HEK293 (cell line): Measurements from ENCODE around the gene ECM1.

ENCODE experiments used
- CTCF ChIA-PET: fragments of 350-600 bp; formaldehyde crosslinking; extraction: SDS; loops from one replicate; lab custom pipeline; 2021; ENCODE audit warnings: antibody characterized with exemption; lab: Yijun Ruan, JAX
- POLR2A ChIA-PET: fragments of 300-600 bp; formaldehyde crosslinking; extraction: SDS; loops from one replicate; lab custom pipeline; 2020; ENCODE audit warnings: antibody characterized with exemption, inconsistent platforms; lab: Yijun Ruan, JAX
- H3K27ac ChIP-seq: fragments of 200-500 bp; sonication (Bioruptor generic); 2 replicates; pipeline ENCODE4 v1.5.1; 2014; ENCODE audit warnings: low read depth, low read length, control low read depth, inconsistent platforms; ENCODE audit errors: extremely low read depth
- H3K36me3 ChIP-seq, 2 experiments: fragments of 200-500 bp in 1 of 2; sonication (Bioruptor generic) in 1 of 2; 1 replicate in 1 of 2; 2 replicates in 1 of 2; pipeline ENCODE4 v1.5.1; 2014 to 2017; ENCODE audit warnings: inconsistent platforms in 2 of 2, low read length in 2 of 2; ENCODE audit not compliant: control insufficient read depth in 2 of 2, insufficient read depth in 1 of 2
- H3K4me1 ChIP-seq: fragments of 200-500 bp; sonication (Bioruptor generic); 2 replicates; pipeline ENCODE4 v1.5.1; 2014; ENCODE audit warnings: mild to moderate bottlenecking, low read length, inconsistent platforms; ENCODE audit not compliant: control insufficient read depth, insufficient read depth
- H3K4me3 ChIP-seq: 2 replicates; pipeline ENCODE4 v1.5.1; 2011; ENCODE audit warnings: low read depth, mild to moderate bottlenecking, control low read depth, low read length, moderate library complexity
- H3K9me3 ChIP-seq: fragments of 200-500 bp; sonication (Bioruptor generic); 2 replicates; pipeline ENCODE4 v1.5.1; 2014; ENCODE audit warnings: low read depth, low read length, inconsistent platforms; ENCODE audit not compliant: control insufficient read depth, insufficient read depth
- EGR2 ChIP-seq: fragments of 450-650 bp; formaldehyde crosslinking; IDR thresholded peaks from 2 replicates; pipeline ENCODE4 v1.5.1; 2016; ENCODE audit warnings: low read depth, missing biosample characterization, missing genetic modification characterization
- SALL2 ChIP-seq: fragments of 450-650 bp; formaldehyde crosslinking; IDR thresholded peaks from 2 replicates; pipeline ENCODE4 v1.5.0; 2017; ENCODE audit warnings: missing biosample characterization, mild to moderate bottlenecking, missing genetic modification characterization, borderline replicate concordance
- ZNF37A ChIP-seq: fragments of 450-650 bp; IDR thresholded peaks from 2 replicates; pipeline ENCODE4 v1.5.1; 2018; ENCODE audit warnings: missing biosample characterization, missing genetic modification characterization
- ZNF423 ChIP-seq: fragments of 450-650 bp; formaldehyde crosslinking; IDR thresholded peaks from 2 replicates; pipeline ENCODE4 v1.5.1; 2016; ENCODE audit warnings: missing biosample characterization, missing genetic modification characterization
- ZNF677 ChIP-seq: fragments of 450-650 bp; IDR thresholded peaks from 2 replicates; pipeline ENCODE4 v1.5.0; 2018; ENCODE audit warnings: missing biosample characterization, mild to moderate bottlenecking, missing genetic modification characterization, moderate library complexity
- ZNF76 ChIP-seq: fragments of 450-650 bp; formaldehyde crosslinking; IDR thresholded peaks from 2 replicates; pipeline ENCODE4; 2016; ENCODE audit warnings: low read depth, missing biosample characterization, missing genetic modification characterization, borderline replicate concordance
- ZNF830 ChIP-seq: fragments of 450-650 bp; IDR thresholded peaks from 2 replicates; pipeline ENCODE4 v1.5.0; 2018; ENCODE audit warnings: missing biosample characterization, missing genetic modification characterization, low read depth, mild to moderate bottlenecking, moderate library complexity
- TF ChIP-seq, protein P1 (sequence below): fragments of 450-650 bp; formaldehyde crosslinking; IDR thresholded peaks from 2 replicates; pipeline ENCODE4; 2016; ENCODE audit warnings: missing biosample characterization, missing genetic modification characterization
- TF ChIP-seq, protein P2 (sequence below): fragments of 450-650 bp; formaldehyde crosslinking; IDR thresholded peaks from 2 replicates; pipeline ENCODE4 v1.5.1; 2016; ENCODE audit warnings: missing biosample characterization, missing genetic modification characterization

ECM1 gene

DNA sequence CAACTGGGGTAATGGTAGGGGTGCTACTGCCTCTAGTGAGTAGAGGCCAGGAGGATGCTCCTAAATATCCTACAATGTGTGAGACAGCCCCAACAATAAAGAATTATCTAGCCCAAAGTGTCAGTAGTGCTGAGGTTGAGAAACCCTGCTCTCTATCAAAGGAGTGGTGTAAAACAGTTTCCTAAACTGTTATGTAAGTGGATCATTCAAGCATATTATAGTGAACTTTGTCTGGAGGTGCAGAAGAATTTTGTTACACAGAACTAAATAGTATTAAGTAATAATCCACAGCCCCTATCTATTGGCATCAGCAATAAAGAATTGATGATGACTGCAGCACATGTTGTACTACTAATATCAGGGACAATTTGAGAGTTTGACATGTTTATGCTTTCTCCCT, 40.9 kb upstream of the ECM1 start:
- no peak overlapping the region for H3K27ac ChIP-seq
- H3K4me1 ChIP-seq, result no peaks in the 10 kb centered on the region
- TF ChIP-seq, protein P1, sequence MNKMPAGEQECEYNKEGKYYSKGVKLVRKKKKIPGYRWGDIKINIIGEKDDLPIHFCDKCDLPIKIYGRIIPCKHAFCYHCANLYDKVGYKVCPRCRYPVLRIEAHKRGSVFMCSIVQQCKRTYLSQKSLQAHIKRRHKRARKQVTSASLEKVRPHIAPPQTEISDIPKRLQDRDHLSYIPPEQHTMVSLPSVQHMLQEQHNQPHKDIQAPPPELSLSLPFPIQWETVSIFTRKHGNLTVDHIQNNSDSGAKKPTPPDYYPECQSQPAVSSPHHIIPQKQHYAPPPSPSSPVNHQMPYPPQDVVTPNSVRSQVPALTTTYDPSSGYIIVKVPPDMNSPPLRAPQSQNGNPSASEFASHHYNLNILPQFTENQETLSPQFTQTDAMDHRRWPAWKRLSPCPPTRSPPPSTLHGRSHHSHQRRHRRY (tag by site-specific recombination), result no peak
- no peak for TF ChIP-seq ZNF830 (tag by site-specific recombination)
- H3K4me3 ChIP-seq, result no peak overlapping the region
- ChIA-PET POLR2A (interaction anchor here (0.7 kb wide), 1 partner anchor 54 kb away, joined by 5 read pairs; no protein-coding TSS in a partner anchor), CTCF (no interaction called here)
- no peaks in the 10 kb centered on the region for H3K9me3 ChIP-seq
- peaks cover 50 to 65% of the 10 kb centered on the region in 2 experiments for H3K36me3 ChIP-seq

DNA sequence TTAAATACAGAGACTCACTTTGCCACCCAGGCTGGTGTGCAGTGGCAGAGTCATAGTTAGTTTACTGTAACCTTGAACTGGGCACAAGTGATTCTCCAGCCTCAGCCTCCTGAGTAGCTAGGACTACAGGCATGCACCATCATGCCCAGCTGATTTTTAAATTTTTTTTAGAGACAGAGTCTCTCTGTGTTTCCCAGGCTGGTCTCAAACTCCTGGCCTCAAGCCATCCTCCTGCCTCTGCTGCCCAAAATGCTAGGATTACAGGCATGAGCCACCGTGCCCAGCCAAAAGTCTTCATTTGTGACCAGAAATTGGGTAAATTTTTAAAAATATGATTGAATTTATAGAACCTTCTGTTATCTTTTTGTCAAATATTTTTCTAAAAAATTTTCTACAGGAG, 38.6 kb upstream of the ECM1 start:
- Histone ChIP-seq H3K4me3 (no peak overlapping the region), H3K9me3 (no peaks in the 10 kb centered on the region), H3K36me3 (peaks cover 50 to 72% of the 10 kb centered on the region in 2 experiments), H3K4me1 (peaks cover 5% of the 10 kb centered on the region; the same call in 1 of the 2 replicates), H3K27ac (no peak overlapping the region)
- CTCF ChIA-PET, result interaction anchor here (0.6 to 1.8 kb wide), 3 partner anchors 36 to 476 kb away, joined by 3 to 4 read pairs (median 3); no protein-coding TSS in a partner anchor
- POLR2A ChIA-PET, result no interaction called here
- TF ChIP-seq ZNF76 (tag by site-specific recombination), result no peak

DNA sequence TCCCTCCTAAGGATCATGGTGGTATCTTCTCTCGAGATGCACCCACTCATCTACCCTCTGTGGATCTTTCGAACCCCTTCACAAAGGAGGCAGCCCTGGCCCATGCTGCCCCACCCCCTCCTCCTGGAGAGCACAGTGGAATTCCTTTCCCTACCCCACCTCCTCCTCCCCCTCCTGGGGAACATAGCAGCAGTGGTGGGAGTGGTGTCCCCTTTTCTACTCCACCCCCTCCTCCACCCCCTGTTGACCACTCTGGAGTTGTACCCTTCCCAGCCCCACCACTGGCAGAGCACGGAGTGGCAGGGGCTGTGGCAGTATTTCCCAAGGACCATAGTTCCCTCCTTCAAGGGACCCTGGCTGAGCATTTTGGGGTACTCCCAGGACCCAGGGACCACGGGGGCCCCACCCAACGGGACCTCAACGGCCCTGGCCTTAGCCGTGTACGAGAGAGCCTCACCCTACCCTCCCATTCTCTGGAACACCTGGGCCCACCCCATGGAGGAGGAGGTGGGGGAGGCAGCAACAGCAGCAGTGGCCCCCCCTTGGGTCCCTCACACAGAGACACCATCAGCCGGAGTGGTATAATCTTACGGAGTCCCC, 35.2 kb upstream of the ECM1 start:
- H3K4me3 ChIP-seq, result no peak overlapping the region
- H3K4me1 ChIP-seq, result peaks cover 8% of the 10 kb centered on the region; the same call in 1 of the 2 replicates
- H3K27ac ChIP-seq, result no peak overlapping the region
- TF ChIP-seq, protein P2, sequence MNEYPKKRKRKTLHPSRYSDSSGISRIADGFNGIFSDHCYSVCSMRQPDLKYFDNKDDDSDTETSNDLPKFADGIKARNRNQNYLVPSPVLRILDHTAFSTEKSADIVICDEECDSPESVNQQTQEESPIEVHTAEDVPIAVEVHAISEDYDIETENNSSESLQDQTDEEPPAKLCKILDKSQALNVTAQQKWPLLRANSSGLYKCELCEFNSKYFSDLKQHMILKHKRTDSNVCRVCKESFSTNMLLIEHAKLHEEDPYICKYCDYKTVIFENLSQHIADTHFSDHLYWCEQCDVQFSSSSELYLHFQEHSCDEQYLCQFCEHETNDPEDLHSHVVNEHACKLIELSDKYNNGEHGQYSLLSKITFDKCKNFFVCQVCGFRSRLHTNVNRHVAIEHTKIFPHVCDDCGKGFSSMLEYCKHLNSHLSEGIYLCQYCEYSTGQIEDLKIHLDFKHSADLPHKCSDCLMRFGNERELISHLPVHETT (tag by site-specific recombination), result no peak
- 0 out of 2 replicates have a peak, but pooled peaks have one; percentile 7 for TF ChIP-seq EGR2 (tag by site-specific recombination)
- POLR2A ChIA-PET, result no interaction called here
- H3K36me3 ChIP-seq, result peaks cover 25 to 46% of the 10 kb centered on the region in 2 experiments
- CTCF ChIA-PET, result no interaction called here
- H3K9me3 ChIP-seq, result no peaks in the 10 kb centered on the region

DNA sequence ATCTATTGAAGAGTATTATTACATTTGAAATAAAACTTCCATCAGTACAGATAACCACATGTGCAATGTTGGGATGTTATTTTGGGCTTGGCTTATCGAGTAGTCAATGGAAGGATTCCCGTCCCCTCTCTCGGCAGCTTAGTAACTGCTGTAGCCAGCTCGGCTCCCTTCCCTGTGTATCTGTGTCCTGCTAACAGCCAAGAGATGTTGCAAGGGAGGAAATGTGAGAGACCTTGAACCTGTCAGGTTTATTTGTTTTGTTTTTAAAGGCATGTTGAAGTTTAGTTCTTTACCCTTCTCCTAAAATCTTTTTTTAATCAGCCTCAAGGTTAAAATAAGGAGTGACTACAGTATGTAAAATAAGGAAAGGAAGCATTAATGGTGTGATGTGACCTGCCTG, 34.2 kb upstream of the ECM1 start:
- TF ChIP-seq, protein P1 (tag by site-specific recombination), result no peak
- TF ChIP-seq ZNF37A (tag by site-specific recombination), result no peak
- no peak for TF ChIP-seq SALL2 (tag by site-specific recombination)
- TF ChIP-seq ZNF677, result no peak
- no peak for TF ChIP-seq ZNF423 (tag by site-specific recombination)
- TF ChIP-seq, all 188 proteins: peak for 0
- Histone ChIP-seq H3K27ac (no peak overlapping the region), H3K4me1 (peaks cover 8% of the 10 kb centered on the region; the same call in 1 of the 2 replicates), H3K4me3 (no peak overlapping the region), H3K9me3 (no peaks in the 10 kb centered on the region), H3K36me3 (peaks cover 15 to 40% of the 10 kb centered on the region in 2 experiments)
- ChIA-PET POLR2A (no interaction called here), CTCF (no interaction called here)
